OCI-LY7 (cell line): Measurements from ENCODE around the gene IFNGR1.

ENCODE experiments used
- EZH2phosphoT487 ChIP-seq: fragments of 200-600 bp; sonication (generic); IDR thresholded peaks from 2 replicates; pipeline ENCODE4 v1.6.1; 2018; ENCODE audit warnings: low read depth, borderline replicate concordance, mild to moderate bottlenecking, mixed run types, antibody characterized with exemption, low read length, moderate library complexity, mixed read lengths
- TF ChIP-seq, protein P1 (sequence below): fragments of 200-600 bp; sonication (generic); conservative IDR thresholded peaks from 2 replicates; pipeline ENCODE4 v1.5.1; 2014; ENCODE audit warnings: mild to moderate bottlenecking, antibody characterized with exemption, low read length, moderate library complexity, mixed read lengths

DNA sequence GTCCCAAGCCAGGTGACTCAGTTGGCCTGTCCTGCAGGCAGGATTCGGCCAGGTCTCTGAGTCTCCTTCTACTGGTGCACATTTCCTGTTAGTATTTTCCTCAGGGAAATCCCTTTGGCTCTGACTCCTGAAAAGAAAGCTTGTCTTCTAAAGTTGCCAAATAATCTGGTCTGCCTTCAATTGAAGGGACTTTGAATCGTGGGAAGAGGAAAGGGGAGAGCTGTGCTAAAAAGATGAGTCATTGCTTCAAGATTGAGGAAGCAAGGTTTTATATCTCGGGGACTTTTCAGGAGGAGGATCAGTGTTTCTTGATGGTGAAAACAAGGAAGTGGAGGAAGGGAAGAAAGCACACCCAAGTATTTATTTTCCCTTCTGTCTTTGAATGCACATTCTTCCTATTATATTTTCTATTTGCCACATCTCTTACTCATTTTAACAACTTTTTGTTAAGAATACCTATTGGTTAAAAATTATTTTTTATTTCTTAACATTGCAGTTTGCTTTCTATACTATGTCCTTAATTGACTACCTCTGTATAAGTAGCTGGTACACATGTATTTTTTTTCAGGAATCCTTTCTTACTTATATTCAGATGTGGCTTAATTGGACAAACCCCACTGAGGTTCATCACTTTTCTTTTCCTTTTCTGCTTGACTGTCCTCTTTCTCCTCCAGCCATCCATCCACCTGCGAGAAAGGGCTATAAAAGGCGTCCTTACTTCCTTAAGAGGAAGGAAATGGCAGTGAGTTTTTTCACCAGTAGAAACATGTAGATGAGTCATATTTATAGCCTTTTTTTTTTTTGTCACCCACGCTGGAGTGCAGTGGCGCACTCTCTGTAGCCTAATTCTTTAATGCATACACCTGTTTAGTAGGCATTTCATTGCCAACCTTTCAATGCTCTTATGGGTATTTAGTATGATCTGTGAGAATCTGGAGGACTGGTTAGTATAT is 15.0 kb upstream of the IFNGR1 start:
- TF ChIP-seq, protein P1, sequence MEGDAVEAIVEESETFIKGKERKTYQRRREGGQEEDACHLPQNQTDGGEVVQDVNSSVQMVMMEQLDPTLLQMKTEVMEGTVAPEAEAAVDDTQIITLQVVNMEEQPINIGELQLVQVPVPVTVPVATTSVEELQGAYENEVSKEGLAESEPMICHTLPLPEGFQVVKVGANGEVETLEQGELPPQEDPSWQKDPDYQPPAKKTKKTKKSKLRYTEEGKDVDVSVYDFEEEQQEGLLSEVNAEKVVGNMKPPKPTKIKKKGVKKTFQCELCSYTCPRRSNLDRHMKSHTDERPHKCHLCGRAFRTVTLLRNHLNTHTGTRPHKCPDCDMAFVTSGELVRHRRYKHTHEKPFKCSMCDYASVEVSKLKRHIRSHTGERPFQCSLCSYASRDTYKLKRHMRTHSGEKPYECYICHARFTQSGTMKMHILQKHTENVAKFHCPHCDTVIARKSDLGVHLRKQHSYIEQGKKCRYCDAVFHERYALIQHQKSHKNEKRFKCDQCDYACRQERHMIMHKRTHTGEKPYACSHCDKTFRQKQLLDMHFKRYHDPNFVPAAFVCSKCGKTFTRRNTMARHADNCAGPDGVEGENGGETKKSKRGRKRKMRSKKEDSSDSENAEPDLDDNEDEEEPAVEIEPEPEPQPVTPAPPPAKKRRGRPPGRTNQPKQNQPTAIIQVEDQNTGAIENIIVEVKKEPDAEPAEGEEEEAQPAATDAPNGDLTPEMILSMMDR = no peak
- no peak for TF ChIP-seq EZH2phosphoT487
